ENCODE results near the gene SLX4.

SLX4 gene

GRCh38 chr16:3580251-3580651, 31.2 kb downstream of the SLX4 start:
- no peak for DNase-seq

DNA sequence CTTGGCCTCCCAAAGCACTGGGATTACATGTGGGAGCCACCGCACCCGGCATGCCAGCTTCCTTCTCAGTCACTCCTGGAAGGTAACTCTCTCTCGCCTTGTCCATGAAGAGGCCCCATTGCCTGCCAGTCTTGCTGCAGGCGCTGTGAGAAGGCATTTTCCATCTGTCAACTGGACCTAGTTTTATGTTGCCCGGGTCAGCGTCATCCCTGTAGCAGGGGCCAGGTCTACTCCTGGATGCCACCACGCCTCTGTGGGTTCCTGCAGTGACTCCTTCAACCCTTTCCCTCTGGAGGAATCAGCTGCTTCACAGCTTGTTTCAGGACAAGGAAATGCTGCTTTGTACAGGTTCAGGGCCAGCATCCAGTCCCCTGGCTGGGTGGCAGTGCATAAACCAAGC, 31.6 kb downstream of the SLX4 start:
- DNase-seq, result no peak

DNA sequence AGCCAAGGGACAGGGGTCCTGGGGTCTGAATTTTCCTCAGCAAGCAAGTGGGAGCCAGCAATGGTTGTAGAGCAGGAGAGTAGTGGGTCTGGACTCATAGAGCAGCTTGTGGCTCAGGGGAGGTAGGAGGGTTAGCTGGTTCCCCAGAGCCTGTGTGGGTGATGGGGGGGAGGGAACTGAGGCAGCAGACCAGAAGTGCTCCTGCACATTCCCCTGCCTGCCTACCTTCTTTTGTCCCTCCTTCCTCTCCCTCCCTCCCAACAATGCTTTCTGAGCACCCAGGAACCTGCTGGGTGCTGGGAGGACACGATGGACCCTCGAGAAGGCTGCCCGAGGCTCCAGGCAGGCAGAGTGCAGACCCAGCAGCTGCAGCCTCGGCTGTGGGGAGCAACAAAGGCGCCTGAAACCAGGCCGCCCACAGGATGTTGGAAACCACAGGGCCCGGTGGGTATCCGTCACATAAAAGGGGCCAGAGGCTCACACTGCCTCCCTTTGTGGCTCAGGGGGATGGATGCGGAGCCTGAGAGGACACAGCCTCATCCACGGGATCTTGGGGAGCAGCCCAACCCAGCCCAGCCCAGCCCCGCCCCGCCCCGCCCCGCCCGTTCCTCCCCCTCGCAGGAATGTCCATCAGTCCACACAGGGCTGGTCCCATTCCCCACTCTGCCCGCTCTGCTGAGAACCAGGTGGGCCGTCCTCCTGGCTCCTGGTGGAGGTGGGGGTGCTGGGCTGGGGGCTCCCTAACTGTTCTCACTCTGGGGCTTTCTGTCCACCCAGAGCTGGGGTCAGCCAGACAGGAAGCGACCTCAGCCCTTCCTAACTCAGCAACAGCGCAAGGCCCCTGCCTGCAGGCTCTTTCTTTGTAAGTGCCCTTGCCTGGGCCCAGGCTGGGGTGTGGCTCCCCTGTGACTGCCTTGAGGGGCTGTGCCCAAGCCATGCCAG, 32.5 kb downstream of the SLX4 start:
- DNase-seq, result peak; percentile 65

GRCh38 chr16:3578121-3578520, 33.3 kb downstream of the SLX4 start:
- DNase-seq, result peak; percentile 61

- DNase-seq, result peak; percentile 53
Observed at GRCh38 chr16:3577302-3577752, 34.1 kb downstream of the SLX4 start, which contains the start of gene NLRC3. NLRC3 (minus strand) TSS chr16:3577403; CDS start chr16:3565036, 12,367 bp downstream.

DNA sequence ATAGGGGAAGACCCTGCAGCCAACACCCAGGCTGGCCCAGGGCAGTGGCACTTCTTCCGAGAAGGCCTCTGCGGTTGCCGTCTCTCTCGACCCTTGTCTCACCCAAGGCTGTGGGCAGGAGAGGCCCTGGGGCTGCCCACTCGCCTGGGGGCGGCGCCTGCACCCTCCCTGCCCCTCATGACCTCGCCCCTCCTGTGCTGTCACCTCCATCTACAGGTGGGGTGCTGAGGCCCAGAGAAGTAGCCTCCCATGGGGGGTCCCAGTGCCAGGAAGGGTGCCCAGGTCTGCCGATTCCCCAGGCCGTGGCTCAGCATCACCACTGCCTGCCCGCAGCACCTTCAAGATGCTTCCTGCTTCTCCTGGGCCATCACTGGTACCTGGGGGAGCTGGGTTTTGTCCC, 35.2 kb downstream of the SLX4 start:
- peak; percentile 19 for DNase-seq

DNA sequence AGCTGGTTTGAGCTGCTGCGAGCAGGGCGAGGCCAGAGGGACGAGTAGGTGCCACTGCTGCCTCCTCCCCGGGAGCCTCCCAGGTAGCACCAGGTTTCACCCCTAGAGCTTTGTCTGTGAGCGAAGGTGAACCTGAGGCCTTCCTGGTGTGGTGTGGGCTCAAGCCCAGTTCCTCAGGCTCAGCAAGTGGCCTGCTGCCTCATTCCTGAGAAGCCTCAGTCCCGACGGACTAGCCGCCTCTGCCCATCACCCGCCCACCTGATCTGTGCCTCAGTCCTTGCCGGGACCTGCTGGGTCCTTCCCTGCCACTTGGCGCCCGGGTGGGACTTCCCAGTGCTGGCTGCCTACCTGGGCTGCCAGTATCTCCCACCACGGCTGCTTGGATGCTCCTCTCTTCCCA, 35.9 kb downstream of the SLX4 start:
- no peak for DNase-seq

- DNase-seq, result no peak
Observed at GRCh38 chr16:3574195-3574594, 37.2 kb downstream of the SLX4 start.

- DNase-seq, result no peak
Observed at GRCh38 chr16:3573146-3573815, 38.1 kb downstream of the SLX4 start.

- no peak for DNase-seq
Observed at GRCh38 chr16:3570420-3571062, 40.9 kb downstream of the SLX4 start.

GRCh38 chr16:3569851-3570250, 41.6 kb downstream of the SLX4 start:
- DNase-seq, result no peak

- DNase-seq, result no peak
Observed at GRCh38 chr16:3566990-3567389, 44.4 kb downstream of the SLX4 start.

- DNase-seq, result no peak
Observed at GRCh38 chr16:3564889-3565141, 46.6 kb downstream of the SLX4 start.

GRCh38 chr16:3564130-3564888, 47.1 kb downstream of the SLX4 start:
- DNase-seq, result no peak

- DNase-seq, result no peak
Observed at GRCh38 chr16:3562914-3563480, 48.4 kb downstream of the SLX4 start.

- DNase-seq, result no peak
Observed at GRCh38 chr16:3561626-3562025, 49.8 kb downstream of the SLX4 start.

GRCh38 chr16:3554351-3554928, 57.0 kb downstream of the SLX4 start:
- no peak for DNase-seq

- DNase-seq, result no peak
Observed at GRCh38 chr16:3553138-3553923, 58.1 kb downstream of the SLX4 start.

GRCh38 chr16:3550851-3551847, 60.3 kb downstream of the SLX4 start:
- DNase-seq, result no peak

GRCh38 chr16:3549906-3550305, 61.5 kb downstream of the SLX4 start:
- DNase-seq, result no peak

Data from CD4-positive, alpha-beta T cell treated with Interleukin-21 for 1 hour (primary cell).